GM13977 (cell line): Measurements from ENCODE around the gene KCNIP4.

Experiments used
- DNase-seq: peaks from one replicate; pipeline ENCODE4 v3.0.0; 2012; ENCODE audit warnings: low spot score
- in situ Hi-C: fragments of 300-500 bp; cut with MboI; formaldehyde crosslinking; loops from one replicate; pipeline ENCODE4 v1.12.0; 2022; ENCODE audit warnings: low sequenced_read_pairs, low pct_unique_long_range_greater_than_20kb, mixed read lengths, inconsistent platforms; ENCODE audit not compliant: unreplicated experiment
- TF ChIP-seq, protein P1 (sequence below): IDR thresholded peaks from 2 replicates; pipeline ENCODE4 v1.5.1; 2012; ENCODE audit warnings: mild to moderate bottlenecking, control low read depth; ENCODE audit not compliant: insufficient read depth; ENCODE audit errors: extremely low read depth, missing control alignments

Gene KCNIP4

DNA sequence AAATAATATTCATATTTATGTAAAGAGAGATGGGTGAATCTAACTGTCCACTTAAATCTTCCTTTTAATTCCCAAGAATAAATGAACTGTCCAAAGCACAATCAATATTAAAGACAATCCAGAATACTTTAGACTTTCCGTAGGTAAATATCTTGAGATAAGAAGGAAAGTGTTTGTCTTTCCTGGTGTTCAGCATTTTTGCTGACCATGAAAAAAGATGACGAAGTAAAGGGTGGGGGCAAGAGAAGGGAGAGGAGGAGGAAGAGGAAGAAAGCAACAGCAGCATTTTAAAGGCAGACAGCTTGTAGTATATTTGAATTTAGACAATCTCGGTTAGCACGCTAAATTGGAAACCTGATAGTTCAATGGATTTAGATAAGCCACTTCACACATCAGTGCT lies 498.2 kb downstream of the KCNIP4 start:
- in situ Hi-C loops = no loop called here
- TF ChIP-seq, protein P1, sequence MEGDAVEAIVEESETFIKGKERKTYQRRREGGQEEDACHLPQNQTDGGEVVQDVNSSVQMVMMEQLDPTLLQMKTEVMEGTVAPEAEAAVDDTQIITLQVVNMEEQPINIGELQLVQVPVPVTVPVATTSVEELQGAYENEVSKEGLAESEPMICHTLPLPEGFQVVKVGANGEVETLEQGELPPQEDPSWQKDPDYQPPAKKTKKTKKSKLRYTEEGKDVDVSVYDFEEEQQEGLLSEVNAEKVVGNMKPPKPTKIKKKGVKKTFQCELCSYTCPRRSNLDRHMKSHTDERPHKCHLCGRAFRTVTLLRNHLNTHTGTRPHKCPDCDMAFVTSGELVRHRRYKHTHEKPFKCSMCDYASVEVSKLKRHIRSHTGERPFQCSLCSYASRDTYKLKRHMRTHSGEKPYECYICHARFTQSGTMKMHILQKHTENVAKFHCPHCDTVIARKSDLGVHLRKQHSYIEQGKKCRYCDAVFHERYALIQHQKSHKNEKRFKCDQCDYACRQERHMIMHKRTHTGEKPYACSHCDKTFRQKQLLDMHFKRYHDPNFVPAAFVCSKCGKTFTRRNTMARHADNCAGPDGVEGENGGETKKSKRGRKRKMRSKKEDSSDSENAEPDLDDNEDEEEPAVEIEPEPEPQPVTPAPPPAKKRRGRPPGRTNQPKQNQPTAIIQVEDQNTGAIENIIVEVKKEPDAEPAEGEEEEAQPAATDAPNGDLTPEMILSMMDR = no peak
- no peak for DNase-seq

DNA sequence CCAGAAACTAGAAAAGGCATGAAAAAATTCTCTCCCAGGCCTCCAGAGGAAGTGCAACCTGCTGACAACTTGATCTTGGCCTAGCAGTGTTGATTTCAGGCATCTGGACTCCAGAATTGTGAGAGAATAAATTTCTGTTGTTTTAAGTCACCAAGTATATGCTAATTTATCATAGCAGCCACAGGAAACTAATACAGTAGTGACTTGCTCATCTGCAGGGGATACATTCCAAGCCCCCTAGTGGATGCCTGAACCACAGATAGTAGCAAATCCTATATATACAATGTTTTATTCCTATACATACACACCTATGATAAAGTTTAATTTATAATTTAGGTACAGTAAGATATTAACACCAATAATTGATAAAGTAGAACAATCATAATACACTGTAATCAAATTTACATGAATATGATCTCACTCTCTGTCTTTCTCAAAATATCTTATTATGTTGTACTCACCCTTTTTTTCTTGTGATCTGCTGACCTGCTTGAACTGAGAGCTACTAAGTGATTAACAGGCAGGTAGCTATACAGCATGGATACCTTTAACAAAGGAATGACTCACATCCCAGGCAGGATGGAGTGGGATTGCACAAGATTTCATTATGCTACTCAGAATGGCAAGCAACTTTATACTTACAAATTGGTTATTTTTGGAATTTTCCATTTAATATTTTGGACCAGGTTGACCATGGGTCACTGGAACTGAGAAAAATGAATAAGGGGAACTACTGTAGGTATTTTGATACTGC lies 501.1 kb downstream of the KCNIP4 start:
- in situ Hi-C loops = no loop called here
- DNase-seq = no peak
- TF ChIP-seq, protein P1 = no peak

- TF ChIP-seq, protein P1 = no peak
- no peak for DNase-seq
- in situ Hi-C loops = no loop called here
Observed at GRCh38 chr4:21420166-21420565, 528.4 kb downstream of the KCNIP4 start.

DNA sequence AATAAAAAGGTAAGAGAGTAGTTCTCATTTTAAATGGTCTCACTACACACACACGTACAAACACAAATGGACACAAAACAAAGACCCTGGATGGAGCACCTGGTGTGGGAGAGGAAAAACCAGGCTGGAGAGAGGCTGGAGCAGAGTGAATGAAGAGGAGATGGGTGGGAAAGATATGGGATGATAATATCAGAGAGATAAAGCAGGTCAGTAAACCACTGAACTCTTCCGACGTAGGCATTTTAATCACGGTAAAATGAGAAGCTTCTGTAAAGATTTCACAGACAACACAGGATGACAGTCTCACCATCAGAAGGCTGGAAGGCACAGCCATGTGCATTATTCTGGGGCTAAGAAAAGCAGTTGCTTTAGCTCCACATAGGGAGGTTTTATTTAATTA lies 532.8 kb downstream of the KCNIP4 start:
- DNase-seq = no peak
- in situ Hi-C loops = no loop called here

GRCh38 chr4:21413807-21414370 lies 534.7 kb downstream of the KCNIP4 start:
- TF ChIP-seq, protein P1 = no peak
- in situ Hi-C loops = no loop called here
- DNase-seq = no peak

More for the DNA sequence above, 532.8 kb downstream of the KCNIP4 start:
- TF ChIP-seq, protein P1 = no peak

DNA sequence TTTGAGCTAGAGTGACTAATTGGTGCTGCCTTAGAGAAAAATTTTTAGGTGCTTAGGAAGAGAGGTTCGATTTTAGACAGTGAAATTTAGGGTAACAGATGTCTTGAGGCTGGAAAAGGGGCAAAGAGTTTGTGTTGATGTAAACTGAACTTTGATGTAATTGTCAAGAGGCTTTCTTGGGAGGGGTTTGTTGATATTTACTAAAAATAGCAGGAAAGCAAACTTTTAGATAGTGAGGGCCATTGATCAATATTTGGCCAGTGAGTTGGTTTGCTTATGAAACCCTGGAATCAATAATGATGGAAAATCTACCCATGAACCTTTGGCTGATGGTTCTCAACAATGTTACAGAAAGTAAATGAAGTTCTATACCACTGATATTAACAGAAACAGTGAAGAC lies 537.5 kb downstream of the KCNIP4 start:
- no peak for DNase-seq
- TF ChIP-seq, protein P1 = no peak
- in situ Hi-C loops = no loop called here
